Parathyroid adenoma (tissue), 2 donors: ENCODE results near the gene MTNR1A.
"Not testable (repeated sequence)": the region's sequence is repeated elsewhere in the genome, so short reads cannot be mapped to it uniquely, and the experiment has no call there.

Experiments
- H2AFZ ChIP-seq: fragments of 300-600 bp; sonication (generic); one replicate; pipeline ENCODE4 v1.7.0; 2017; ENCODE audit warnings: antibody characterized with exemption, mild to moderate bottlenecking
- H3K27ac ChIP-seq: fragments of 300-600 bp; sonication (generic); one replicate; pipeline ENCODE4 v1.7.0; 2017
- H3K27me3 ChIP-seq: fragments of 300-600 bp; sonication (generic); one replicate; pipeline ENCODE4 v1.7.0; 2017; ENCODE audit warnings: low read length; ENCODE audit not compliant: control insufficient read depth, insufficient read depth
- H3K36me3 ChIP-seq: fragments of 300-600 bp; sonication (generic); one replicate; pipeline ENCODE4 v1.7.0; 2017; ENCODE audit warnings: low read length; ENCODE audit not compliant: control insufficient read depth, insufficient read depth
- H3K4me1 ChIP-seq: fragments of 300-600 bp; sonication (generic); one replicate; pipeline ENCODE4 v1.7.0; 2017; ENCODE audit warnings: control low read depth
- H3K4me2 ChIP-seq: fragments of 300-600 bp; sonication (generic); one replicate; pipeline ENCODE4 v1.7.0; 2017; ENCODE audit warnings: low read length
- H3K4me3 ChIP-seq: fragments of 300-600 bp; sonication (generic); one replicate; pipeline ENCODE4 v1.7.0; 2017; ENCODE audit warnings: low read depth, low read length
- H3K79me2 ChIP-seq: fragments of 300-600 bp; sonication (generic); one replicate; pipeline ENCODE4 v1.7.0; 2017; ENCODE audit warnings: control low read depth
- H3K9ac ChIP-seq: fragments of 300-600 bp; sonication (generic); one replicate; pipeline ENCODE4 v1.7.0; 2017; ENCODE audit warnings: mild to moderate bottlenecking
- H3K9me3 ChIP-seq: fragments of 300-600 bp; sonication (generic); one replicate; pipeline ENCODE4 v1.7.0; 2017; ENCODE audit warnings: low read length; ENCODE audit not compliant: control insufficient read depth
- TF ChIP-seq, protein P1 (sequence below): fragments of 300-600 bp; sonication (generic); IDR thresholded peaks from one replicate; pipeline ENCODE4 v1.7.0; 2017; ENCODE audit warnings: antibody characterized with exemption, mild to moderate bottlenecking
- donor health status: primary hyperparathyroidism.

MTNR1A gene

DNA sequence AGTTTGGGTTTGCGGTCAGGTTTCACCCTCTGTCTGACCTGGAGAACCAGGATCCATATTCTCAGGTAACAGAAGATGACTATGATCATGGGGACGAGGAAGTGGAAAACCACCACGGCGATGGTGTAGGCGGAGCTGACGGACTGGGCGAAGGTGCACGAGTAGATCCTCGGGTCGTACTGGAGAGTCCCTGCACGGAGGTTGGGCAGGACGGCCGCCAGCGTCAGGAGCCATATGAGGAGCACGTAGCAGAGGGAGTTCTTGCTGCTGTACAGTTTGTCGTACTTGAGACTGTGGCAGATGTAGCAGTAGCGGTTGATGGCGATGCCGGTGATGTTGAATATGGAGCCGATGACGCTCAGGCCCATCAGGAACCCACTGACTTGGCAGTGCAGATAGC lies 21.3 kb downstream of the MTNR1A start:
- no peaks in the 10 kb centered on the region for H3K36me3 ChIP-seq
- H3K9me3 ChIP-seq = no peaks in the 10 kb centered on the region
- H3K79me2 ChIP-seq = no peaks in the 10 kb centered on the region
- H3K4me3 ChIP-seq = no peak overlapping the region
- H2AFZ ChIP-seq = no peak overlapping the region
- H3K4me2 ChIP-seq = no peak overlapping the region
- H3K9ac ChIP-seq = no peak overlapping the region
- TF ChIP-seq, protein P1, sequence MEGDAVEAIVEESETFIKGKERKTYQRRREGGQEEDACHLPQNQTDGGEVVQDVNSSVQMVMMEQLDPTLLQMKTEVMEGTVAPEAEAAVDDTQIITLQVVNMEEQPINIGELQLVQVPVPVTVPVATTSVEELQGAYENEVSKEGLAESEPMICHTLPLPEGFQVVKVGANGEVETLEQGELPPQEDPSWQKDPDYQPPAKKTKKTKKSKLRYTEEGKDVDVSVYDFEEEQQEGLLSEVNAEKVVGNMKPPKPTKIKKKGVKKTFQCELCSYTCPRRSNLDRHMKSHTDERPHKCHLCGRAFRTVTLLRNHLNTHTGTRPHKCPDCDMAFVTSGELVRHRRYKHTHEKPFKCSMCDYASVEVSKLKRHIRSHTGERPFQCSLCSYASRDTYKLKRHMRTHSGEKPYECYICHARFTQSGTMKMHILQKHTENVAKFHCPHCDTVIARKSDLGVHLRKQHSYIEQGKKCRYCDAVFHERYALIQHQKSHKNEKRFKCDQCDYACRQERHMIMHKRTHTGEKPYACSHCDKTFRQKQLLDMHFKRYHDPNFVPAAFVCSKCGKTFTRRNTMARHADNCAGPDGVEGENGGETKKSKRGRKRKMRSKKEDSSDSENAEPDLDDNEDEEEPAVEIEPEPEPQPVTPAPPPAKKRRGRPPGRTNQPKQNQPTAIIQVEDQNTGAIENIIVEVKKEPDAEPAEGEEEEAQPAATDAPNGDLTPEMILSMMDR = no peak
- H3K4me1 ChIP-seq = no peaks in the 10 kb centered on the region
- H3K27me3 ChIP-seq = no peaks in the 10 kb centered on the region
- no peak overlapping the region for H3K27ac ChIP-seq

DNA sequence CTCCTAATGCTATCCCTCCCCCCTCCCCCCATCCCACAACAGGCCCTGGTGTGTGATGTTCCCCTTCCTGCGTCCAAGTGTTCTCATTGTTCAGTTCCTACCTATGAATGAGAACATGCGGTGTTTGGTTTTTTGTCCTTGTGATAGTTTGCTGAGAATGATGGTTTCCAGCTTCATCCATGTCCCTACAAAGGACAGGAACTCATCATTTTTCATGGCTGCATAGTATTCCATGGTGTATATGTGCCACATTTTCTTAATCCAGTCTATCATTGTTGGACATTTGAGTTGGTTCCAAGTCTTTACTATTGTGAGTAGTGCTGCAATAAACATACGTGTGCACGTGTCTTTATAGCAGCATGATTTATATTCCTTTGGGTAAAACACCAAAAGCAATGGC lies 31.4 kb downstream of the MTNR1A start:
- H3K9ac ChIP-seq, H3K27ac ChIP-seq, H3K4me1 ChIP-seq, H3K36me3 ChIP-seq, H2AFZ ChIP-seq, H3K4me3 ChIP-seq, H3K9me3 ChIP-seq, H3K79me2 ChIP-seq, H3K4me2 ChIP-seq, H3K27me3 ChIP-seq: not testable (repeated sequence)

DNA sequence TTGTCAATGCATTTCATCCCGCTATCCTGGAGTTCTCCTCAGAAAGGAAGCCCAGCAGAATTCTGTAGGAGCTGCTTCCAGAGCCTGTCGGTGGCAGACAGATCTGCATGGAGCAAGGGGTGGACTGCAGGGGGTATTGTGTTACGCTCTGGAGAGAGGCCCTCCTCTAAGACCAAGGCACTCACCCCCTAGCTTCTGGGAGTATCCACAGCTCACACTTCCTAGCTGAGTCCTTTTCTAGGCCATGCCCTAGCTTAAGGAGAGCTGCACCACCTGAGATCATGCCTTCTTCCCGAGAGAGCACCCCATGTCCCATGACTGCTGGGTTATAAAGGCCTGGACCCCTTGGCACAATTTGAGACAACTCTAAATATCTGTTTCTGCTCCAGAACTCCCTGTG lies 39.1 kb downstream of the MTNR1A start:
- Histone ChIP-seq H3K9ac (no peak overlapping the region), H3K79me2 (no peaks in the 10 kb centered on the region), H3K4me2 (no peak overlapping the region), H3K36me3 (no peaks in the 10 kb centered on the region), H3K27me3 (no peaks in the 10 kb centered on the region), H3K4me3 (no peak overlapping the region), H3K27ac (no peak overlapping the region), H3K4me1 (no peaks in the 10 kb centered on the region), H2AFZ (no peak overlapping the region), H3K9me3 (no peaks in the 10 kb centered on the region)
- TF ChIP-seq, protein P1 = no peak

DNA sequence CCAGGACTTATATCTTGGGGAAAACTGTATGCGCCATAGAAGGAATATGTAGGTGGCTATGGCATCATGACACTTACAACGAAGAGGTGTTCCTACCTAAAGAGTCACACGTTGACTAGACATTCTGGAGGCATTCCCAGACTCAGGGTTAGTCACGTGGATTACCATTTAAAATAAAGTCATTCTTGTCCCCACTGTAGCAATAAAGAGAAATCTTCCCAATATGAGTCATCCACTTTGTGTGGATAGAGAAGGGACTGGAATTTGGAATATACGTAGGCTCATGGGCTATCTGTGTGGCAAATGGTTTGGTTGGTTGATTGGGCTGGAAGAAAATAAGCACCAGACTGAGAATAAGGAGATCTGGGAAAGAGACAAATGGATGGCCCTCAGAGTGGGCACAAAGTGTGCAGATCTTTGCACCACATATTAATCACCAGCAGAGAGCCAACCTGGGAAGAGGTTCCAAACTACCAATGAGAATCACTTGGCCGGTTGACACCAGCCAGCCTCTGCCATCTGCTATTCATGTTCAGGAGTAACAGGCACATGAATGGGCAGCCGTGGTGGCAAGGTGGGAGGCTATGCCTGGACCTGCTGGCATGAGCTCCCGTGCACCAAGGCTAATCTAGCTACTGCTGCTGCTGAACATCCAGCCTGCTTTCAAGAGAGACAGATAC lies 41.0 kb downstream of the MTNR1A start:
- no peaks in the 10 kb centered on the region for H3K4me1 ChIP-seq
- no peak overlapping the region for H3K27ac ChIP-seq
- H3K36me3 ChIP-seq = no peaks in the 10 kb centered on the region
- TF ChIP-seq, protein P1 = no peak
- H3K27me3 ChIP-seq = no peaks in the 10 kb centered on the region
- no peaks in the 10 kb centered on the region for H3K9me3 ChIP-seq
- no peak overlapping the region for H2AFZ ChIP-seq
- no peak overlapping the region for H3K4me2 ChIP-seq
- no peaks in the 10 kb centered on the region for H3K79me2 ChIP-seq
- H3K9ac ChIP-seq = no peak overlapping the region
- H3K4me3 ChIP-seq = no peak overlapping the region

DNA sequence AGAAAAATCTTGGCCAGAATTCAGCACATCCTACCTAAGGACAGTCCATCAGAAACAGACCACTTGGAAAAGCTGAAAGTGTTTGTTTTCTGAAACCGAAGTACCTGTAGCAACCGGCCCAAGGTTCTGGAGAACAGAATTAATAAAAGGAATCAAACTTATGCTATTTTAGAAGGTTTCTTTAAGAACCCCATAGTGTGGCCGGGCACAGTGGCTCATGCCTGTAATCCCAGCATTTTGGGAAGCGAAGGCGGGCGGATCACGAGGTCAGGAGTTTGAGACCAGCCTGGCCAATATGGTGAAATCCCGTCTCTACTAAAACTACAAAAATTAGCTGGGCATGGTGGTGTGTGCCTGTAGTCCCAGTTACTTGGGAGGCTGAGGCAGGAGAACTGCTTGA lies 50.6 kb downstream of the MTNR1A start:
- not testable (repeated sequence) for H2AFZ ChIP-seq, H3K9ac ChIP-seq, H3K9me3 ChIP-seq, H3K27ac ChIP-seq, H3K4me3 ChIP-seq, H3K79me2 ChIP-seq, H3K4me2 ChIP-seq, H3K4me1 ChIP-seq, H3K27me3 ChIP-seq, H3K36me3 ChIP-seq

DNA sequence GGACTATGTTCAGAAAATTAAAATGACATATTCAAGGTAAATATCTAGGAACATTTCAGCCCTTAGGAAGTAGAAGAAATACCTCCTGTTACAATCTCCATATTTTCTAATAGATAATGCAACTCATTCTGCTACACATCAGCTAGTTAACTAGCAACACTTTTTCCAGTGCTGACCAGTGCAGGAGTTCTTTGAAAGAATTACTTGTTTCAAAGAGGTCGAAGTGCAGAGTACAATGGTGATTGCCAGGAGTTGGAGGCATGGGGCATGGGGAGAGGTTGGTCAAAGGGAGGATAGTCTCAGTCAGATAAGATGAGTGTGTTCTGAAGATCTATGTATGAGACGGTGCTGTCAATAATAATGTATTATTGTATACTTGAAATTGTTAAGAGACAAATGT lies 53.1 kb downstream of the MTNR1A start:
- no peaks in the 10 kb centered on the region for H3K36me3 ChIP-seq
- H3K4me1 ChIP-seq = no peaks in the 10 kb centered on the region
- no peak overlapping the region for H2AFZ ChIP-seq
- TF ChIP-seq, protein P1 = no peak
- no peak overlapping the region for H3K4me3 ChIP-seq
- no peaks in the 10 kb centered on the region for H3K27me3 ChIP-seq
- no peaks in the 10 kb centered on the region for H3K9me3 ChIP-seq
- H3K79me2 ChIP-seq = no peaks in the 10 kb centered on the region
- no peak overlapping the region for H3K9ac ChIP-seq
- no peak overlapping the region for H3K27ac ChIP-seq
- H3K4me2 ChIP-seq = no peak overlapping the region
